AG09319 (cell line): ENCODE measurements around the gene PICK1.

Experiments used
- DNase-seq: peaks from one replicate; pipeline ENCODE4 v3.0.0-alpha.2; 2010; ENCODE audit warnings: low read depth; ENCODE audit errors: extremely low read depth
- CTCF ChIP-seq: IDR thresholded peaks from 2 replicates; pipeline ENCODE4 v1.5.1; 2011; ENCODE audit warnings: low read depth, mild to moderate bottlenecking, inconsistent platforms, low read length, moderate library complexity

Gene PICK1

GRCh38 chr22:38085056-38085455, 27.9 kb downstream of the PICK1 start:
- DNase-seq = no peak
- TF ChIP-seq CTCF = no peak

- DNase-seq = no peak
- no peak for TF ChIP-seq CTCF
Measured at GRCh38 chr22:38085501-38085900, 28.3 kb downstream of the PICK1 start.

GRCh38 chr22:38086001-38086845, 29.0 kb downstream of the PICK1 start:
- TF ChIP-seq CTCF = no peak
- no peak for DNase-seq

GRCh38 chr22:38086942-38087341, 29.7 kb downstream of the PICK1 start:
- no peak for TF ChIP-seq CTCF
- no peak for DNase-seq

GRCh38 chr22:38087855-38088254, 30.7 kb downstream of the PICK1 start:
- no peak for DNase-seq
- TF ChIP-seq CTCF = no peak

- no peak for DNase-seq
- TF ChIP-seq CTCF = no peak
Measured at GRCh38 chr22:38088629-38089473, 31.6 kb downstream of the PICK1 start.

GRCh38 chr22:38089474-38089851, 32.3 kb downstream of the PICK1 start:
- no peak for TF ChIP-seq CTCF
- no peak for DNase-seq
